ENCODE measurements around the gene FDPS.

The FDPS gene

DNA sequence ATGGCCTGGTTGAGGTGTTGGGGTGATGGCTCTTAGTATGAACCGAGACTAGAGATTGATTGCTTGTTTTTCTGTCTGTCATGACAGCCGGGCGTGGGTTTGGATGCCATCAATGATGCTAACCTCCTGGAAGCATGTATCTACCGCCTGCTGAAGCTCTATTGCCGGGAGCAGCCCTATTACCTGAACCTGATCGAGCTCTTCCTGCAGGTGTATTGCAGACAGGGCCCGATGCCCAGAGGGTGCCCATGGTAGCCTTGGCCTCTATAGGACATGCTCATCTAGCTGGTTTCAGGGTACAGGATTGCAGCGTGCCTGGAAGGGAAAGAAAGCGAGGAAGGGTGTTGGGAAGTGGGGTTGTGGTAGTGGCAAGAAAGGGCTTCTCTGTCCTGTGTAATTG, 9.4 kb downstream of the FDPS start:
- no peak overlapping the region for H3K4me3 ChIP-seq (replicated peaks in 1 of 2; ENCODE audit: low read depth in 2 of 2, low read length in 2 of 2)
- no peak for DNase-seq (ENCODE audit: low read depth in 2 of 2)
- TF ChIP-seq, protein P1, sequence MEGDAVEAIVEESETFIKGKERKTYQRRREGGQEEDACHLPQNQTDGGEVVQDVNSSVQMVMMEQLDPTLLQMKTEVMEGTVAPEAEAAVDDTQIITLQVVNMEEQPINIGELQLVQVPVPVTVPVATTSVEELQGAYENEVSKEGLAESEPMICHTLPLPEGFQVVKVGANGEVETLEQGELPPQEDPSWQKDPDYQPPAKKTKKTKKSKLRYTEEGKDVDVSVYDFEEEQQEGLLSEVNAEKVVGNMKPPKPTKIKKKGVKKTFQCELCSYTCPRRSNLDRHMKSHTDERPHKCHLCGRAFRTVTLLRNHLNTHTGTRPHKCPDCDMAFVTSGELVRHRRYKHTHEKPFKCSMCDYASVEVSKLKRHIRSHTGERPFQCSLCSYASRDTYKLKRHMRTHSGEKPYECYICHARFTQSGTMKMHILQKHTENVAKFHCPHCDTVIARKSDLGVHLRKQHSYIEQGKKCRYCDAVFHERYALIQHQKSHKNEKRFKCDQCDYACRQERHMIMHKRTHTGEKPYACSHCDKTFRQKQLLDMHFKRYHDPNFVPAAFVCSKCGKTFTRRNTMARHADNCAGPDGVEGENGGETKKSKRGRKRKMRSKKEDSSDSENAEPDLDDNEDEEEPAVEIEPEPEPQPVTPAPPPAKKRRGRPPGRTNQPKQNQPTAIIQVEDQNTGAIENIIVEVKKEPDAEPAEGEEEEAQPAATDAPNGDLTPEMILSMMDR (IDR thresholded peaks at IDR 0.05; ENCODE audit: low read depth, low read length) = no peak

DNA sequence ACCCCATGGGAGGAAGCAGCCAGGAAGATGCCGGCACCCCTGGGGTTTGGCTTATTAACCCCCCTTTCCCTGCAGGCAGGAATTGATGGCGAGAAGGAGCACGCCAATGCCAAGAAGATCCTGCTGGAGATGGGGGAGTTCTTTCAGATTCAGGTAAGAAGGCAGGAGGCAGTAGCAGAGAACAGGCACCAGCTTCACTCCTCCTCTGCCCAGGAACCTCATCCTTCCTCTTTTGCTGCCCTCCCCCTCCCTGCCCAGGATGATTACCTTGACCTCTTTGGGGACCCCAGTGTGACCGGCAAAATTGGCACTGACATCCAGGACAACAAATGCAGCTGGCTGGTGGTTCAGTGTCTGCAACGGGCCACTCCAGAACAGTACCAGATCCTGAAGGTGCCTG, 10.9 kb downstream of the FDPS start:
- TF ChIP-seq, protein P1 (IDR thresholded peaks at IDR 0.05; ENCODE audit: low read depth, low read length) = no peak
- H3K4me3 ChIP-seq (replicated peaks in 1 of 2; ENCODE audit: low read depth in 2 of 2, low read length in 2 of 2) = no peak overlapping the region
- no peak for DNase-seq (ENCODE audit: low read depth in 2 of 2)

DNA sequence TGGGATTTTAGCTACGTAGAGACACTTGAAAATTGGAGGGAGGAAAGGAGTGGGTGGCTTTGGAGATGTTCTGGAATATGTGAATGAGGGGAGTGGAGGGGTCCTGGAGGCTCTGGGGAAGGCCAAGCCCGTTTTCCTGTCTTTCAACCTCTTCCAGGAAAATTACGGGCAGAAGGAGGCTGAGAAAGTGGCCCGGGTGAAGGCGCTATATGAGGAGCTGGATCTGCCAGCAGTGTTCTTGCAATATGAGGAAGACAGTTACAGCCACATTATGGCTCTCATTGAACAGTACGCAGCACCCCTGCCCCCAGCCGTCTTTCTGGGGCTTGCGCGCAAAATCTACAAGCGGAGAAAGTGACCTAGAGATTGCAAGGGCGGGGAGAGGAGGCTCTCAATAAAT, 11.6 kb downstream of the FDPS start:
- no peak for DNase-seq (ENCODE audit: low read depth in 2 of 2)
- peak overlapping the region; percentile 49 to 51 for H3K4me3 ChIP-seq (replicated peaks in 1 of 2; ENCODE audit: low read depth in 2 of 2, low read length in 2 of 2)
- TF ChIP-seq, protein P1 (IDR thresholded peaks at IDR 0.05; ENCODE audit: low read depth, low read length) = no peak

DNA sequence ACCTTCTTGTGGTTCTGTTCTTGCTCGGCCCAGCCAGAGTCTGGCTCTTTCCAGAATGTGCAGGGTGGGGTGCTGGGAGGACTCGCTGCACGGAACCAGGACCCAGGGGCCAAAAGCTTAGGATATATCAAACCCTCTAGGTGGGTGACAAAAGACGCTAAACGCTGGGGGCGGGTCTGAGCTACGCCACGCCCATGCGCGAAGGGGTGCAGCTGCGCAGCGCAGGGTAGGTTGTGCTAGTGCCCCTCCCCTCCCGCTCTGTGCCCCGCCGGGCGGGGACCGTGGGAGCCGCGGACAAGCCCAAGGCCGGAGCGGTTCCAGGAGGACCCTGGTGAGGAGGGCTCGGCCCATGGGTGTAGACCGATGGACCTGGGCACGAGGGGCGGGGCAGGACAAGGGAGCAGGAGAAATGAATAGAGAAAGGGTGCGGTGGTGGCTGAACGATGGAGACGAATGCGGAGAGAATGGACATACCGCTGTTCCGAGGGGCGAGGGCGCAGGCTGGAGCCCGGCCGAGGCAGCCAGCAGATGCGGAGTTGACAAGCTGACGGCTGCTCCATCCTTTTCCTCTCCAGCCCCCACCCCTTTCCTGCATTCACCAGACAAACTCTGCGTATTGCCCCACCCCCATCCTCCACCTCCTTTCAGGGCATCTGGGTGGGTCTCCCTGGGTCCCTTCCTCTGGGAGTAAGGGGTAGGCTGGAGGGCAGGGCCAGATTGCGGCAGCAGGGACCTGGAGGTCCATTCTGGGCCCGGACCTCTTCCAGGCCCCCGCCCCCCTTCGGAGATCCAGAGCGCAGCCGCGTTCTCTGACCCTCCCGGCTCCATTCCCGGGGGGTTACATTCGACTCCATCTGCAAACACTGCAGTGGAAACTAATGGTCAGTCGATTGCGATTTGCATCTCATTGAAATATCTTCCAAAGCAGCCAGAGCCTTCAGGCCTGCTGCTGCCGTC, 12.3 kb downstream of the FDPS start, which contains the start of gene RUSC1:
Gene RUSC1, plus strand, starts transcription at position 234 of the 957 bp plus-strand sequence. CDS start 880 bp downstream, outside the sequence.
- H3K4me3 ChIP-seq (replicated peaks in 1 of 2; ENCODE audit: low read depth in 2 of 2, low read length in 2 of 2) = peak within 1 kb of the TSS; percentile 49 to 51
- TF ChIP-seq, protein P1 (IDR thresholded peaks at IDR 0.05; ENCODE audit: low read depth, low read length) = no peak
- peak; percentile 66 to 69 for DNase-seq (ENCODE audit: low read depth in 2 of 2)

DNA sequence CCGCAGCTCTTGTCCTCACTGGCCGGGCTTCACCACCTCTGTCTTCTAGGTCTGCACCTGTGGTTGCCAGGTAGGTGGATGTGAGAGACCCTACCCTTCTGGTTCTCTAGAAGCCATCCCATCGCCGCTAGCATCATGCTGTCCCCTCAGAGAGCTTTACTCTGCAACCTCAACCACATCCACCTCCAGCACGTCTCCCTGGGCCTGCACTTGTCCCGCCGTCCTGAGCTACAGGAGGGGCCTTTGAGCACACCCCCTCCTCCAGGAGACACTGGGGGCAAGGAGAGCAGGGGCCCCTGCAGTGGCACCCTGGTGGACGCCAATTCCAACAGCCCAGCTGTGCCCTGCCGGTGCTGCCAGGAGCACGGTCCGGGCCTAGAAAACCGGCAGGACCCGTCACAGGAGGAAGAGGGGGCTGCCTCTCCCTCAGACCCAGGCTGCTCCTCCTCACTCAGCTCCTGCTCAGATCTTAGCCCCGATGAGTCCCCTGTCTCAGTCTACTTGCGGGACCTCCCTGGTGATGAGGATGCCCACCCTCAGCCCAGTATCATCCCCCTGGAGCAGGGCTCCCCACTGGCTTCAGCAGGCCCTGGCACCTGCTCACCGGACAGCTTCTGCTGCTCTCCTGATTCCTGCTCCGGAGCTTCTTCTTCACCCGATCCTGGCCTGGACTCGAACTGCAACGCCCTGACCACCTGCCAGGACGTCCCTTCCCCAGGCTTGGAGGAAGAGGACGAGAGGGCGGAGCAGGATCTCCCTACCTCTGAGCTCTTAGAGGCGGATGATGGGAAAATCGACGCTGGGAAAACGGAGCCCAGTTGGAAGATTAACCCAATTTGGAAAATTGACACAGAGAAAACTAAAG, 13.2 kb downstream of the FDPS start:
- TF ChIP-seq, protein P1 (IDR thresholded peaks at IDR 0.05; ENCODE audit: low read depth, low read length) = no peak
- no peak for DNase-seq (ENCODE audit: low read depth in 2 of 2)
- peak overlapping the region; percentile 71 to 90 for H3K4me3 ChIP-seq (replicated peaks in 1 of 2; ENCODE audit: low read depth in 2 of 2, low read length in 2 of 2)

DNA sequence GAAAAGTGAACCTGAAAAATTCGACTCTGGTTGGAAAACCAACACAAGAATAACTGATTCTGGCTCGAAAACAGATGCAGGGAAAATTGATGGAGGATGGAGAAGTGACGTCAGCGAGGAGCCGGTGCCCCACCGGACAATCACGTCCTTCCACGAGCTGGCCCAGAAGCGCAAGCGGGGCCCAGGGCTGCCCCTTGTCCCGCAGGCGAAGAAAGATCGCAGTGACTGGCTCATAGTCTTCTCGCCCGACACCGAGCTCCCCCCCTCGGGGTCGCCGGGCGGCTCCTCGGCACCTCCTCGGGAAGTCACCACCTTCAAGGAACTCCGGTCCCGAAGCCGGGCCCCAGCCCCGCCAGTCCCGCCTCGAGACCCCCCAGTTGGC, 13.9 kb downstream of the FDPS start:
- TF ChIP-seq, protein P1 (IDR thresholded peaks at IDR 0.05; ENCODE audit: low read depth, low read length) = no peak
- DNase-seq (ENCODE audit: low read depth in 2 of 2) = peak; percentile 41 to 49
- H3K4me3 ChIP-seq (replicated peaks in 1 of 2; ENCODE audit: low read depth in 2 of 2, low read length in 2 of 2) = peak overlapping the region; percentile 71 to 90
